Psoas muscle (tissue), 8 donors: Measurements from ENCODE around the gene TDRD1. TPM values are rescaled to one million over a fixed set of nuclear protein-coding genes. Genes with fewer than 3 reads are reported as not detected.

Source experiments
- ATAC-seq, 4 donors: fragments of 200-7000 bp; cut with Tn5 transposase; one replicate each; pipeline ENCODE4 v1.9.1; 2020; ENCODE audit warnings: moderate library complexity in 3 of 4, mild to moderate bottlenecking in 2 of 4
- DNase-seq, 2 donors: peaks; one replicate each; pipeline ENCODE4 v3.0.0-alpha.2; 2020
- H3K27ac ChIP-seq: fragments of 200-600 bp; one replicate; pipeline ENCODE4 v1.8.0; 2022
- H3K27me3 ChIP-seq, 3 donors: fragments of 200-600 bp in 1 of 3; one replicate each; pipeline versions ENCODE4 v1.6.1 to v1.8.0; 2013 to 2022; ENCODE audit warnings: low read length in 2 of 3, mild to moderate bottlenecking in 2 of 3, moderate library complexity in 1 of 3; ENCODE audit not compliant: insufficient read depth in 3 of 3
- H3K36me3 ChIP-seq, 2 donors: fragments of 200-600 bp in 1 of 2; one replicate each; pipeline versions ENCODE4 v1.6.1 to v1.8.0; 2013 to 2022; ENCODE audit warnings: low read depth in 1 of 2, mild to moderate bottlenecking in 1 of 2, moderate library complexity in 1 of 2; ENCODE audit not compliant: insufficient read depth in 1 of 2
- H3K4me1 ChIP-seq: fragments of 200-600 bp; one replicate; pipeline ENCODE4 v1.8.0; 2022
- H3K4me3 ChIP-seq: fragments of 200-600 bp; one replicate; pipeline ENCODE4 v1.8.0; 2022; ENCODE audit warnings: mild to moderate bottlenecking
- H3K9me3 ChIP-seq: fragments of 200-600 bp; one replicate; pipeline ENCODE4 v1.8.0; 2022
- WGBS, 3 donors: extraction: QIAGEN DNeasy Blood & Tissue Kit; methylation state at CpG; one replicate each; pipeline versions ENCODE4 v1.1.6 to v1.1.7; 2013; 5-methylcytosine and 5-hydroxymethylcytosine counted together
- intact Hi-C, 2 donors: fragments of 100-400 bp; cut with DNase I; formaldehyde crosslinking; loops; one replicate each; pipeline versions ENCODE4 v1.11.0 to v1.14.2; 2022
- polyA plus RNA-seq, 3 donors: library from polyadenylated mRNA; stranded (reverse); fragments of 200-250 nt; gene quantifications; one replicate each; pipeline ENCODE4 v1.2.3, GENCODE V29; 2013
- total RNA-seq, 4 donors: library from RNA; stranded (reverse); fragmentation: NEBNext Ultra II Directional in 2 of 4; extraction: Animal tissue kit (Norgen Biotek cat#: 25700) in 2 of 4; gene quantifications; one replicate each; pipeline versions ENCODE4 v1.2.1 to v1.2.4, GENCODE V29; 2021 to 2023
- TF ChIP-seq, protein P1 (sequence below): fragments of 200-600 bp; IDR thresholded peaks from one replicate; pipeline ENCODE4 v1.8.0; 2022; ENCODE audit warnings: antibody characterized with exemption
- donor health status: healthy with polysubstance abuse.
- donor health status: DM: no; HTN: no; CAD: no; lungs with moderate emphysema.
- donor health status: Bipolar disorder and iron deficiency.
- donor health status: healthy.
- donor health status: DM: yes; HTN: yes; CAD: no.
- donor health status: DM: no; HTN: no; CAD: no.
- donor health status: DM: no; HTN: no; CAD: no.
- donor health status: DM: yes; HTN: yes; CAD: no.

Gene TDRD1
- total and polyA plus RNA-seq, 7 donors: 0.03 to 0.26 (median 0.20) TPM; not detected in 4

DNA sequence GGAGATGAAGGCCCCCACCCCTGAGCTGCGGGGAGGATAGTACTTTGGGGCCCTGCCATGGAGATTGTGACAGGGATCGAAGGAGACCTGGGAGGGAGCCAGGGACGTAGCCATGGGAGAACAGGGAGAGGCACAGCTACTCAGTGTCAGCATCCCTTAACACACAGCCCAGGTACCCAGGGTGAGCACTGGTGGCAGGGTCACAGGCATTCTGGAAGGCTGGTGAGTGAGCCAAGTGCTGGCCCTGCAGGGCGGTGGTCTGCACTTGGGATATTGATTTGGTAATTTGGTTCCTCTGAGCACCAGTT is 99.7 kb downstream of the TDRD1 start:
- Histone ChIP-seq H3K9me3 (no peaks in the 10 kb centered on the region), H3K27ac (no peak overlapping the region), H3K4me1 (no peaks in the 10 kb centered on the region), H3K36me3 (no peaks in the 10 kb centered on the region), H3K4me3 (no peak overlapping the region), H3K27me3 (no peaks in the 10 kb centered on the region)
- WGBS, 3 donors: 70 to 84% (median 75%) methylated on average over 4 of the region's 4 CpGs
- TF ChIP-seq, protein P1, sequence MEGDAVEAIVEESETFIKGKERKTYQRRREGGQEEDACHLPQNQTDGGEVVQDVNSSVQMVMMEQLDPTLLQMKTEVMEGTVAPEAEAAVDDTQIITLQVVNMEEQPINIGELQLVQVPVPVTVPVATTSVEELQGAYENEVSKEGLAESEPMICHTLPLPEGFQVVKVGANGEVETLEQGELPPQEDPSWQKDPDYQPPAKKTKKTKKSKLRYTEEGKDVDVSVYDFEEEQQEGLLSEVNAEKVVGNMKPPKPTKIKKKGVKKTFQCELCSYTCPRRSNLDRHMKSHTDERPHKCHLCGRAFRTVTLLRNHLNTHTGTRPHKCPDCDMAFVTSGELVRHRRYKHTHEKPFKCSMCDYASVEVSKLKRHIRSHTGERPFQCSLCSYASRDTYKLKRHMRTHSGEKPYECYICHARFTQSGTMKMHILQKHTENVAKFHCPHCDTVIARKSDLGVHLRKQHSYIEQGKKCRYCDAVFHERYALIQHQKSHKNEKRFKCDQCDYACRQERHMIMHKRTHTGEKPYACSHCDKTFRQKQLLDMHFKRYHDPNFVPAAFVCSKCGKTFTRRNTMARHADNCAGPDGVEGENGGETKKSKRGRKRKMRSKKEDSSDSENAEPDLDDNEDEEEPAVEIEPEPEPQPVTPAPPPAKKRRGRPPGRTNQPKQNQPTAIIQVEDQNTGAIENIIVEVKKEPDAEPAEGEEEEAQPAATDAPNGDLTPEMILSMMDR: no peak
- ATAC-seq (no peak), DNase-seq (no peak)
- intact Hi-C loops: no loop called here

GRCh38 chr10:114279289-114279688 is 100.1 kb downstream of the TDRD1 start:
- no peak for DNase-seq
- TF ChIP-seq, protein P1: no peak
- Histone ChIP-seq H3K9me3 (no peaks in the 10 kb centered on the region), H3K27me3 (no peaks in the 10 kb centered on the region), H3K4me3 (no peak overlapping the region), H3K4me1 (no peaks in the 10 kb centered on the region), H3K27ac (no peak overlapping the region), H3K36me3 (no peaks in the 10 kb centered on the region)
- WGBS, 3 donors: 75 to 80% (median 77%) methylated on average over 3 to 4 of the region's 4 CpGs
- intact Hi-C loops: no loop called here
- no peak for ATAC-seq

DNA sequence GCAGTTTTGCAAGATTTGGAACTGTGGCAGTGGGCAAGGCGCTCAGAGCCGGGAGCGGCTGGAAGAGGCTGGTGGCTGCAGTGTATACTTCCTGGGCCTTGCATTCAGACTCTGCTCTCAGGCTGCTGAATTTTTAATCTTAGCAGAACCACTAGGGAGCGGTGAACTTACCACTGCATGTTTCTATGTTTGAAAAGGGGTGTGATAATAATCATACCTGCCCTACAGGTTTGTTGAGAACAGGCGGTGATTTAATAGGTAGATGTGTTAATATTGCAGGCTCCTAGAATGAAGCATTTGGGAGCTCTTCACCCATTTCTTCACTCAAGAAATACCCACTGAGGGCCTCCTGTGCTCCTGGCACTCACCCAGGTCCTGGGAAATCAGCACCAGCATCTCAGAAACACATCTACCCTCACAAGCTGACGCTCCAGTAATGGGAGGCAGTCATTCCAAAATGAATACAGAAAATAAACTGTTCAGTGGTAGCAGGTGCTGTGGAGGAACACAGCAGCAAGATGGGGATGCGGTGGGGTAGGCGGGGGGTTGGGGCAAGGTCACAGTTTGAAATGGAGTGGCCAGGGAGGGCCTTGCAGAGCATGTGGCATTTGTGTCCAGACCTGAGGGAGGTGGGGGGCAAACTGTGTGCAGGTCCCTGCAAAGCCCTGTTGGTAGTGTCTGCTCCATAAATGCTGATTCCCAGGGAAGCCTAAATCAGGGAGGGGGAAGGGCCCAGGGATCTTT is 100.9 kb downstream of the TDRD1 start:
- Histone ChIP-seq H3K4me3 (no peak overlapping the region), H3K9me3 (no peaks in the 10 kb centered on the region), H3K27ac (no peak overlapping the region), H3K27me3 (no peaks in the 10 kb centered on the region), H3K4me1 (no peaks in the 10 kb centered on the region), H3K36me3 (no peaks in the 10 kb centered on the region)
- WGBS, 3 donors: 87 to 90% (median 87%) methylated on average over 8 of the region's 8 CpGs
- TF ChIP-seq, protein P1: no peak
- ATAC-seq: no peak
- DNase-seq: no peak
- intact Hi-C loops: no loop called here

DNA sequence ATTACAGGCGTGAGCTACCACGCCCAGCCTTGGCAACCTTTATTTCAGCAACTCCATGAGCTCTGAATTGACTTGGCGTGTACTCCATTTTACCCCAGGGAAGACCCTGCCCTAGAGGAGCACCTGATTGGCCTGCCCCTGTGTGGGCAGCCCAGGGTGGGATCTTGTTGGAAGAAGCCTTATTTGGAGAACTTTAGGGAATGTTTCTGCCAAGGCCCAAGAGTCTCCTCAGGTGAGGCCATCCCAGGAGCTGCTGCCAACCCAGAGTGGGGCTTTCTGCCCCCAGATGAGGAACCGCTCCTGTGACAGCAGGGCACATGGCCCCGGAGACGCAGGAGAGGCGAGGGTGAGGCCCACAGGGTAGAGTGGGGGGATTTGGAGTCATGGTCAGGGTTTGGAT is 101.9 kb downstream of the TDRD1 start:
- Histone ChIP-seq H3K4me1 (no peaks in the 10 kb centered on the region), H3K4me3 (no peak overlapping the region), H3K27me3 (no peaks in the 10 kb centered on the region), H3K27ac (no peak overlapping the region), H3K36me3 (no peaks in the 10 kb centered on the region), H3K9me3 (no peaks in the 10 kb centered on the region)
- ATAC-seq (no peak), DNase-seq (no peak)
- 69 to 90% (median 76%) methylated on average over 6 to 7 of the region's 7 CpGs for WGBS, 3 donors
- intact Hi-C loops: no loop called here
- TF ChIP-seq, protein P1: no peak

DNA sequence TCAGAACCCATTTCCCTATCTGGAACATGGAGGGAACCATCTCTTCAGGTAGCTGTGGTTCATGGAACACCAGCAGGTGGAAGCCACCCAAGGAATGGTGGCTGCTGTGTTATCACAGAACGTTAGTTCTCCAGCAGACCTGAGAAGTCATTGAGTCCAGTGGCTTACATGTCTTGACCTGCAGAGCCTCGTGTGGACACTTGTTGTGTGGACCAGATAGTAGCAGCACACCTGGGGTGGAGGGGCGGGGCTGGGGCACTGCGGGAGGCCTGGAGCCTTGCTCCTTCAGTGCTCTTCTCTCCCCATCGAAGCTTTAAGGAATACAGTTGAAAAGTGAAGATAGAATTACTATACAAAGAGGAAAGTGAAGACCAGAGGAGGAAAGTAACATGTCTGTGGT is 102.3 kb downstream of the TDRD1 start:
- DNase-seq (no peak), ATAC-seq (no peak)
- no peaks in the 10 kb centered on the region for H3K27me3 ChIP-seq
- no peaks in the 10 kb centered on the region for H3K4me1 ChIP-seq
- no peaks in the 10 kb centered on the region for H3K36me3 ChIP-seq
- TF ChIP-seq, protein P1: no peak
- H3K4me3 ChIP-seq: no peak overlapping the region
- 74 to 89% (median 78%) methylated on average over 5 of the region's 5 CpGs for WGBS, 3 donors
- H3K9me3 ChIP-seq: no peaks in the 10 kb centered on the region
- intact Hi-C loops: no loop called here
- H3K27ac ChIP-seq: no peak overlapping the region
